Gastrocnemius medialis (tissue), 4 donors: Measurements from ENCODE around the gene MAST4.

ENCODE experiments used
- POLR2A ChIP-seq, 2 donors: fragments of 450-650 bp; IDR thresholded peaks; one replicate each; pipeline ENCODE4 v1.6.1; 2017; ENCODE audit warnings: antibody characterized with exemption in 2 of 2, mild to moderate bottlenecking in 2 of 2, moderate library complexity in 2 of 2
- TF ChIP-seq, protein P1 (sequence below), 5 experiments: fragments of 450-650 bp in 3 of 5; fragments of 200-600 bp in 2 of 5; sonication (generic) in 2 of 5; IDR thresholded peaks in 4 of 5; conservative IDR thresholded peaks in 1 of 5; 1 replicate in 4 of 5; 2 replicates in 1 of 5; pipeline ENCODE4 v1.5.1; 2016 to 2019; ENCODE audit warnings: antibody characterized with exemption in 5 of 5, mild to moderate bottlenecking in 3 of 5, moderate library complexity in 3 of 5

DNA sequence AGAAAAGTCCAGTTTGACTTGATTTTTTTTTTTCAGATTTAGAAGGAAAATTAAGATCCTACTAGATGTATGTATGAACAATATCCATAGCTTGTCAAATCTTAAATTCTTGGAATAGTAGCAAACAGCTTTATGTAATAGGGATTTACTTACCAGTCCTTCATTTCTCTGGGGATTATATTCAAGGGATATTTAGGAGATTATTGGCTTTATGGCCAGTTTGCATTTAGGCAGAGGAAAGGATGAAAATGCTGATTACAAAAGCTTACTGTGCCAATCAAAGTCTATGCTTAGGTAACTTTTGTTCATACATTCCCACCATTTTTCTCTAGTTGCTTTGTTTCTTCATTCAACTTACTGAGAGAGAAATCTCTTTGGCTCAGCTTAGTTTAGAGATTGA is 47.9 kb downstream of the MAST4 start:
- TF ChIP-seq, protein P1, sequence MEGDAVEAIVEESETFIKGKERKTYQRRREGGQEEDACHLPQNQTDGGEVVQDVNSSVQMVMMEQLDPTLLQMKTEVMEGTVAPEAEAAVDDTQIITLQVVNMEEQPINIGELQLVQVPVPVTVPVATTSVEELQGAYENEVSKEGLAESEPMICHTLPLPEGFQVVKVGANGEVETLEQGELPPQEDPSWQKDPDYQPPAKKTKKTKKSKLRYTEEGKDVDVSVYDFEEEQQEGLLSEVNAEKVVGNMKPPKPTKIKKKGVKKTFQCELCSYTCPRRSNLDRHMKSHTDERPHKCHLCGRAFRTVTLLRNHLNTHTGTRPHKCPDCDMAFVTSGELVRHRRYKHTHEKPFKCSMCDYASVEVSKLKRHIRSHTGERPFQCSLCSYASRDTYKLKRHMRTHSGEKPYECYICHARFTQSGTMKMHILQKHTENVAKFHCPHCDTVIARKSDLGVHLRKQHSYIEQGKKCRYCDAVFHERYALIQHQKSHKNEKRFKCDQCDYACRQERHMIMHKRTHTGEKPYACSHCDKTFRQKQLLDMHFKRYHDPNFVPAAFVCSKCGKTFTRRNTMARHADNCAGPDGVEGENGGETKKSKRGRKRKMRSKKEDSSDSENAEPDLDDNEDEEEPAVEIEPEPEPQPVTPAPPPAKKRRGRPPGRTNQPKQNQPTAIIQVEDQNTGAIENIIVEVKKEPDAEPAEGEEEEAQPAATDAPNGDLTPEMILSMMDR (IDR thresholded peaks at IDR 0.05 in 4 of 5, conservative IDR thresholded peaks at IDR 0.05 in 1 of 5): no peak
- no peak for TF ChIP-seq POLR2A (IDR thresholded peaks at IDR 0.05)
